NCI-H2171 (cell line): ENCODE data around the gene PIP4K2C.
"Not testable (repeated sequence)": the region's sequence is repeated elsewhere in the genome, so short reads cannot be mapped to it uniquely, and the experiment has no call there.

ENCODE experiments used
- DNase-seq: peaks from one replicate; lab custom pipeline; 2025; lab: John Stamatoyannopoulos, UW

Gene PIP4K2C

DNA sequence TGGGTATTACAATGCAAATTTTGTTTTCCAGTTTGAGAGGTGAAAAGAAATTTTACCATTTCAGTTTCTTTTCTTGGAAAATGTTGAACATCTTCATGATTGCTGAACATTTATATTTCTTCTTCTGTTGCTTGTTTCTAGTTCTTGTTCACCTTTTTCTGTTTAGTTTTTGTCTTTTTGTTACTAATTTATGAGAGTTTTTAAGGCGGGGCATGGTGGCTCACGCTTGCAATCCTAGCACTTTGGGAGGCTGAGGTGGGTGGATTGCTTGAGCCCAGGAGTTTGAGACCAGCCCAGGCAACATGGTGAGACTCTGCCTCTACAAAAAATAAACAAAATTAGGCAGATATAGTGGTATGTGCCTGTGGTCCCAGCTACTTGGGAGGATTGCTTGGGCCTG is 30.5 kb upstream of the PIP4K2C start:
- DNase-seq, result no peak

DNA sequence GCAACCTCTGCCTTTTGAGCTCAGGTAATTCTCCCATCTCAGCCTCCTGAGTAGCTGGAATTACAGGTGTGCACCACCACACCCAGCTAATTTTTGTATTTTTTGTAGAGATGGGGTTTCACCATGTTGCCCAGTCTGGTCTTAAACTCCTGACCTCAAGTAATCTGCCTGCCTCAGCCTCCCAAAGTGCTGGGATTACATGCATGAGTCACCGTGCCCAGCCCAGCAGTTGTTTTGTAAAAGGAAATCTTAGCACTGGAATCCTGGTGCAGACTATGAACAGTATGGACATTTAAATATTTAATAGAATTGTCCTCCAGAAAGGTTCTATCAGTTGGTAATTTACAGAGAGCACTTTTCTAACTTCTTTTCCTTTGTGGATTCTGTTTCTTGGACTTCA is 29.9 kb upstream of the PIP4K2C start:
- DNase-seq, result not testable (repeated sequence)

DNA sequence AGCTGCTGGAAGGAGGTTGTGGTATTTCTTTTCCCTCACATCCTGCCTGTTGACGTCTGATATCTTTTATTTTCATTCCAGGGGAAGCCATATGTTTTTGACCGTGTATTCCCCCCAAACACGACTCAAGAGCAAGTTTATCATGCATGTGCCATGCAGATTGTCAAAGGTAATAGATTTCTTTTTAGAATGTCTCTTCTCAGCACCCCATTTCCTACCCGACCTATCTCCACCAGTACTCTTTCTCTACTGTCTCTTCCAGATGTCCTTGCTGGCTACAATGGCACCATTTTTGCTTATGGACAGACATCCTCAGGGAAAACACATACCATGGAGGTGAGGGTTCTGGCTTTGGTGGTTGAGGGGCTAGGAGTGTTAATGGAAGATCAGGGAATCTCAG is 27.6 kb upstream of the PIP4K2C start:
- no peak for DNase-seq

DNA sequence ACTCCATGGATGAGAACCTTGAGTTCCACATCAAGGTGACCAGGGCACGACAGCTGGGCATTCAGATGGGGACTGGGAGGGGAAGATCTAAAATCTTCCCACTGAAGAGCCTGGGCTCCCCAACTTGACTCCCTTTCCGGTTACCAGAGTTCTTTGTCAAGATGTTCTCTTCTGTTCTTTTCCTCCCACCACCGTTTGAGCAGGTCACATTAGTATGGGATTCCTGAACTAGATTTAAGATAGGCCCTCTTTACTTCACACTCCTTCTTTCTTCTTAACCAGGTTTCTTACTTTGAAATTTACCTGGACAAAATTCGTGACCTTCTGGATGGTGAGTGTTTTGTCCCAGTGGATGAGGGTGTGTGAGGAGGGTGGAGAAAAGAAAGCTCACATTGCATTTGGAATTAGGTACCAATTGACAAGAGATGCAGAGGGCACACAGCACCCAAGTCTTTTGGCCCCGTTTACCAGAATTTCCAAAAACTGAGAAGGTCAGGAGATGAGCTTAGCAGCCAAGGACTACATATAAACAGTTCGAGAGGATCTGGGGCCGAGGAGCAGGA is 26.7 kb upstream of the PIP4K2C start:
- DNase-seq, result no peak

DNA sequence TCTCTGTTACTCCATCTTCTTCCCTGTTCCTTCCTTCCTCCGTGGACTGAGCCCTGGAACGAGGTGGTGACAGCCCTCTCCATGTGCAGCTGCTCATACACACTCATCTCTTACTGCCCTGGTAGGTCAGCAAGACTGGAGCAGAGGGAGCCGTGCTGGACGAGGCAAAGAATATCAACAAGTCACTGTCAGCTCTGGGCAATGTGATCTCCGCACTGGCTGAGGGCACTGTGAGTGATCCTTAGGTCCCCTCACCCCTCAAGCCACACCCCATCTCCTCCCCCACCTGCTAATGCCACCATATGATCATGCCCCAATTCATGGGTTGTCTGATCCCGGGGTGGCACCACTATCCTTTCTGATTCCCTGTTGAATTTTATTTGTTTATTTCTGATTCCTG is 22.2 kb upstream of the PIP4K2C start:
- no peak for DNase-seq

DNA sequence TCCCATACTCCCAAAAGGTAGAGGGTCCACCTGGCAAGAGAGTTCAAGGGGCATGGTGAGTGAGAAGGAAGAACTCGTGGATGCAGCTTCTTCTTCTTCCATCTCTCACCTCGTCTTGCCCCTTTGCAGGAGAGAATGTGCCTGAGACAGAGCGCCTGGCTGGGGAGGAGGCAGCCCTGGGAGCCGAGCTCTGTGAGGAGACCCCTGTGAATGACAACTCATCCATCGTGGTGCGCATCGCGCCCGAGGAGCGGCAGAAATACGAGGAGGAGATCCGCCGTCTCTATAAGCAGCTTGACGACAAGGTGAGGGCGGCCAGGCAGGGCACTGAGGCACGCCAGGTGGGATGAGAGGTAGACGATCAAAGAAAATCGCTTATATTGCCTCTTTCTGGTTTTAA is 21.1 kb upstream of the PIP4K2C start:
- DNase-seq, result no peak

DNA sequence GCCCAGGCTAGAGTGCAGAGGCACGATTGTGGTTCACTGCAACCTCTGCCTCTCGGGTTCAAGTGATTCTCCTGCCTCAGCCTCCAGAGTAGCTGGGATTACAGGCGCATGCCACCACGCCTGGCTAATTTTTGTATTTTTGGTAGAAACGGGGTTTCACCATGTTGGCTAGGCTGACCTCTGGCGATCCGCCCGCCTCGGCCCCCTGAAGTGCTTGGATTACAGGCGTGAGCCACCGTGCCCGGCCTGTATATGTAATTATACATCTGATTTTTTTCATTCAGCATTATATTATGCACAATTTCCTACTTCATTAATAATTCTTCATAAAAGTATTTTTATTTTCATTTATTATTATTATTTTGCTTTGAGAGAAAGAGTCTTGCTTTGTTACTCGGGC is 20.6 kb upstream of the PIP4K2C start:
- not testable (repeated sequence) for DNase-seq

DNA sequence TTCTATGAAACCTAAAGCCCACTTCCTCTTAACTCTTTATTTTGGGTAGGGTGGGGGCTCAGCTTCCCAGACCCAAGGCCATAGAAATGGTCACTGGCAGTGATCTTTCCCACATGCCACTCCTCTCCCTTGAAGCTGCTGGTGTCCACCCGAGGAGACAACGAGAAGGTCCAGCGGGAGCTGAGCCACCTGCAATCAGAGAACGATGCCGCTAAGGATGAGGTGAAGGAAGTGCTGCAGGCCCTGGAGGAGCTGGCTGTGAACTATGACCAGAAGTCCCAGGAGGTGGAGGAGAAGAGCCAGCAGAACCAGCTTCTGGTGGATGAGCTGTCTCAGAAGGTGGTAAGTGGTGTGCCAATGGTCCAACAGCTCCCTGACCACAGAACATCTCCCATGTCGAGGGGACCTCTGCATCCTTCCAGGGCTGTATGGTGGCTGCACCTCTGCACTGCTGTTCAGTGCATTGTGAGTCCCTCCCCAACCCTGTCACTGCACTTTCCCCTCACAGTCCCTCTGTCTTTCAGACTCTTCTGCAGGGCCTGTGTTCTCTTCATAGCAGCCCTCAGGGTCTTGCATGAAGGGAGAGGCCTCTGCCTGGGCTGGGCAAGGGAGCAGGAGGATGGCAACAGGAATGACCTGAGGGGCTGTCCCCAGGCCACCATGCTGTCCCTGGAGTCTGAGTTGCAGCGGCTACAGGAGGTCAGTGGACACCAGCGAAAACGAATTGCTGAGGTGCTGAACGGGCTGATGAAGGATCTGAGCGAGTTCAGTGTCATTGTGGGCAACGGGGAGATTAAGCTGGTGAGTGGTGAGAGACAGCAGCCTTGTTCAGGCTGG is 18.8 kb upstream of the PIP4K2C start:
- no peak for DNase-seq

DNA sequence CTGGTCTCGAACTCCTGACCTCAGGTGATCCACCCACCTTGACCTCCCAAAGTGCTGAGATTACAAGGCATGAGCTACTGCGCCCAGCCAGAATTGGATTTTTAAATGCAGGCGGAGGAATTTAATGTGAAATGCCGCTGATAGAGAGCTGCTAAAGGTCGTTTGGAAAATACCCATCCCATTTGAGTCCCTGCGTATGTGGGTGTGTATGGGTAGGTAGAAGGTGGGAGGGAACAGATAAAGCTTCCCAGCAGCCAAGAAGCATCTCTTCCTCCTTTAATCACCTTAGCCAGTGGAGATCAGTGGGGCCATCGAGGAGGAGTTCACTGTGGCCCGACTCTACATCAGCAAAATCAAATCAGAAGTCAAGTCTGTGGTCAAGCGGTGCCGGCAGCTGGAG is 16.2 kb upstream of the PIP4K2C start:
- no peak for DNase-seq

DNA sequence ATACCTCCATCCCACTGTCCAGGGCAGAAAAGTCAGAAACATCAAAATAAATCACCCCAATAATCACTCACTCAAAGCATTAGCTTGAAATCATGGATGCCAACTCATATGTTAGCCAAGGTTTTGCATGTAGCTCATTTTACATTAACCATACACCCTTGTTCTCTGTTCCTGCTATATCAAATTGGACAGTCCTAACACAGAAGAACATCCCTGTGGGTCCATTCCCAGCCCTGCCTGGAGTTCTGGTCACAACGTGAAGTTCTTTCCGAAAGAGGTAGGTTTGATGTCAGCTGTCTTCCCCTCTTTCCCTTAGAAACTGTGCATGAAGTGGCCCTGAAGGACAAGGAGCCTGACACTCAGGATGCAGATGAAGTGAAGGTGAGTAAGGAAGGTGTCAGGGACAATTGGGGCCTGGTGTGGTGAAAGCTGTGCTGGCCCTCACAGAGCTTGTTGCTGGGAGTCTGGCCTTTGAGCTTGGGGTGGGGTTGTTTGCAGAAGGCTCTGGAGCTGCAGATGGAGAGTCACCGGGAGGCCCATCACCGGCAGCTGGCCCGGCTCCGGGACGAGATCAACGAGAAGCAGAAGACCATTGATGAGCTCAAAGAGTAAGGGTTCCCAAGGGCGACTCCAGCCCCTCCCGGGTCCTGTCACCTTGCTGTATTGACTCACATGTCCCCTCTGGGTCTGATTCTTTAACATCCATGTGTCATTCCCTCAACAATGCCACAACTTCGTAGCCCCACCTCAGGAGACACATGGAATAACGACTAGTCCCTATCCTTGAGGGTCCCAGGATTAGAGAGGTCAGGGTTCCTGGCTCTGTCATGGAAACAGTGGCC is 15.0 kb upstream of the PIP4K2C start:
- DNase-seq, result no peak

DNA sequence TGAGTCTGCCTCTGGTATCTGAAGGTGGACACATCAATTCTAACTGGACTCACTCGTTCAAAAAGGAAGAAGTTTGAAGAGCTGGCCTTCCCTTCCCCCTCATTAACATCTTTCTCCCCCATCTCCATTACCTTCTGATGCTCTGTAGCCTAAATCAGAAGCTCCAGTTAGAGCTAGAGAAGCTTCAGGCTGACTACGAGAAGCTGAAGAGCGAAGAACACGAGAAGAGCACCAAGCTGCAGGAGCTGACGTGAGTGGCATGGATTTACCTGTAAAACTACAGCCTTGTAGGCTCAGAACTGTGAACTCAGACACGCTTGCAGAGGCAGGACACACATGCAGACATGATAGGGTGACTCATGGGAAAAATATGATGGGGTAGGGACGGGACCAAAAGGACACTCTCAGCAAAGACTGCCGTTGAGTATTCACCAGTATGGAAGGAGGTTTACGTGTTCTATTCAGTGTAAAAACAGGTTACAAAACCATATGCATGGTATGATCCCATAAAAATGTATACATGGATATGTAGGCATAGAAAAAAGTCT is 14.3 kb upstream of the PIP4K2C start:
- no peak for DNase-seq

DNA sequence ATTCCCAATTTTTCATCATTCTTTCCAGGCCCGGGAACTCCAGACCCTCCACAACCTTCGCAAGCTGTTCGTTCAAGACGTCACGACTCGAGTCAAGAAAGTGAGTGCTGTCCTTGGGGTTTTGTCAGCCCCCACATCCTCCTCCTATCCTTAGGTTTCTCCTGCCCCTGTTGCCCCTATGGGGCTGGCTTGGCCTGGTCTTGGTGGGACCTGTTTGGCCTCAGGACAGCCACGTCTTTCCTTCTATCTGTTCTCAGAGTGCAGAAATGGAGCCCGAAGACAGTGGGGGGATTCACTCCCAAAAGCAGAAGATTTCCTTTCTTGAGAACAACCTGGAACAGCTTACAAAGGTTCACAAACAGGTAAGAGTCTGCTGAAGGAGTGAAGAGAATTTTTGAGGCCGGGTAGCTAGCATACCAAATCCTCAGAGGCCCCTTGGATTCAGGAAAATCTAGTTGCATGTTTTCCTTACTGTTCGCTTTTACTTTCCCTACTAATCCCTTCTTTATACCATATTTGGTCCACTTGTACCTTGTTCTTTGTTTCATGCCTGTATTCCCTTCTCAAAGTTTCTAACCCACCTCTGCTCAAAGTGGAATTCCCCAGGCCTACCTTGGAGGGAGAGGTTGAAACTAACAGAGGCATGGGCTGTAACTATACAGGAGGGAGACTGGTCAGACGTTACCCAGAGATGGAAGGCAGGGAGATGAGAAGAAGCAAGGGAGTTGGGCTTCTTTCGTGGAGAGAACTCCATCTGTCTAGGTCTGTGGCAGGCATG is 12.8 kb upstream of the PIP4K2C start:
- DNase-seq, result no peak

DNA sequence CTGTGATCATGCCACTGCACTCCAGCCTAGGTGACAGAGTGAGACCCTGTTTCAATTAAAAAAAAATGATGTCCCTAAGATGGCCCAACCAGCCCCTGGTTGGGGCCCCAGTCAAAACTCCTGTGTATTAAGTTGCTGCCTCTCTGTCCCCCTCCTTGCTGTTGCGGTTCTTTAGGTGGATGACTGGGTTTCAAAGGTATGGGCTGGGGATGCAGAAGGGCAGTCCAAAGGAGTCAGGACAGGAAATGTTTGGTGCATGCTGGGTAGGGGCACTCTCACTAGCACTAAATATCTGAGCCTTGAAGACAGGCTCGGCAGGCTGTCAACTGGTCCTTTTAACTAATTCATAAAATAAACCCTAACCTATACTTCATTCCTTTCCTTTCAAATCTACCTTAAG is 12.0 kb upstream of the PIP4K2C start:
- DNase-seq, result no peak

DNA sequence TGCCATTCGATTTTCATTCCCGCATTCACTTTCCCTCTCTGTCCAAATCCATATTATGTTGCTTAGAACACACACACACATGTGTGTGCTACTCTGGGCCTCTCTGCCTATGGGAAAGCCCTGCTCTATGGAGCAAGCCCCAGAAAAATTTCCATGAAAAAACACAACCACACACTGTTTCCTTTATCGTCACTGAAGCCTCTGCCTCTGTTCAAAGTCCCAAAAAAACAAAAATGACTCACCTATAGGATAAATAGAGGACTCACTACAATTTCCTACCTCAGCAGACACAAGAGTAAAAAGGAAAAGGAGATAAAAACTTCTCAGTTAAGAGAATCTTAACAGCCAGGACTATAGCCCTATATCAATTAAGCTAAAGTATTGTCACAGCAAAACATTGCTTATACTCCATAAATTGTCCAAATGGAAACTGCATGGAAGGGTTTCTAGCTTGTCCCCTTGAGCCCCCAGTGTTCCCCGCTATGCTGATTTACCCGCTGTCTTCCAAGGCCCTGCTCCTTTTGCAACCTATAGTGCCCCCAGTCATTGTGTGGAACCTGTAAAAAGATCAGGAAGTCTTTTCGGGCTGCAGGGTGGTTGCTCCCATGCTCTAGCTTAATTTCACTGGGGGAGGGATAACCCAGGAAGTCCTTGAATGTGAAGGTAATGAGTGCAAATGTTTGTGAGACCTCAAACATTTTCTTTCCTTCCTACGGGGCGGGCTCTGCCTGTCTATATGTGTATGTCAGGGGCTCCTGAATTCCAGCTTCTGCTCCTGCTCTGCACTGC is 11.1 kb upstream of the PIP4K2C start:
- no peak for DNase-seq

DNA sequence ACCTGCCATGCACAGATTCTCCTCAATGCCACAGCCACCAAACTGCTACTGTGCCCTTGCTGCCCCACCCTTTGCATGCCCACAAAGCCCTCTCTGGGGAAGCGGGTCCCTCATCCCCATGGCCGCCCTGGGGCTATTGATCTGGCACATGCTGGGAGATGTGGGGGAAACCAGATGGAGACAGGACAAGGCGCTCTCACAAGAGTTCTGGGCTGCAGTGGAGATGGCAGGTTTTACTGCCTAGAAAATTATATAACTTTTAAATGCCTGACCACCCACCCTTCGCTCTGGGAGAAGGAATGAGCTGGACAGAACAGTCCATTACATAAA is 10.6 kb upstream of the PIP4K2C start:
- DNase-seq, result no peak

DNA sequence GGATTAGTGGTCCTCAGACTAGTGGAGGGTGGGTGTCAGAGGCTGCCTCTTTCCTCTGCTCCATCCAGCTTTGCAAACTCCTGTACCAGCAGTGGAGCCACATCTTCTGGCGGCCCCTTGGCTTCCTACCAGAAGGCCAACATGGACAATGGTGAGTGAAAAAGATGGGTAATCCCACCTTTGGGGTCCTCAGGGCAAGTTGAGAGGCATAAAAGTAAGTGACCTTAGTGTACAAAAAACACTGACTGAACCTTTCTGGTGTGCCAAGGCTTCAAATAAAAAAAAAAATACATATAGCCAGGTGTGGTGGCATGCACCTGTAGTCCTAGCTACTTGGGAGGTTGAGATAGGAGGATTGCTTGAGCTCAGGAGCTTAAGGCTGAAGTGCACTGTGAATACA is 9.2 kb upstream of the PIP4K2C start:
- no peak for DNase-seq

DNA sequence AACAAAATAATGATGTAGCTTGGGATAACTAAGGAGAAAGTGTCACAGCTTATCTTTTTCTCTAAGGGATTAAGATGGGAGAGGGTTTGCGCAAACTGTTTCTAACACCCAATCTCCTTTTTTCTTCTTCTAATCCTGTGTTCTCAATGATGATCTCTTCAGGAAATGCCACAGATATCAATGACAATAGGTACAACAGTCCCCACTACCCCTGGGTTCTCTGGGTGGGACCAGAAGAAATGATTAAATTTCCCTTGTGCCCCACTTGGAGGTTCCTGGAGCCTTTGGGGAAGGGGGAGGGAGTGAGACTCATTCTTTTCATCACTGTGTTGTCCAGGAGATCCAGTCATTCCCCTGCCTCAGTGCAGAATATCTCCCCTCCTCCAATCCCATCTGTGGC is 8.6 kb upstream of the PIP4K2C start:
- no peak for DNase-seq

DNA sequence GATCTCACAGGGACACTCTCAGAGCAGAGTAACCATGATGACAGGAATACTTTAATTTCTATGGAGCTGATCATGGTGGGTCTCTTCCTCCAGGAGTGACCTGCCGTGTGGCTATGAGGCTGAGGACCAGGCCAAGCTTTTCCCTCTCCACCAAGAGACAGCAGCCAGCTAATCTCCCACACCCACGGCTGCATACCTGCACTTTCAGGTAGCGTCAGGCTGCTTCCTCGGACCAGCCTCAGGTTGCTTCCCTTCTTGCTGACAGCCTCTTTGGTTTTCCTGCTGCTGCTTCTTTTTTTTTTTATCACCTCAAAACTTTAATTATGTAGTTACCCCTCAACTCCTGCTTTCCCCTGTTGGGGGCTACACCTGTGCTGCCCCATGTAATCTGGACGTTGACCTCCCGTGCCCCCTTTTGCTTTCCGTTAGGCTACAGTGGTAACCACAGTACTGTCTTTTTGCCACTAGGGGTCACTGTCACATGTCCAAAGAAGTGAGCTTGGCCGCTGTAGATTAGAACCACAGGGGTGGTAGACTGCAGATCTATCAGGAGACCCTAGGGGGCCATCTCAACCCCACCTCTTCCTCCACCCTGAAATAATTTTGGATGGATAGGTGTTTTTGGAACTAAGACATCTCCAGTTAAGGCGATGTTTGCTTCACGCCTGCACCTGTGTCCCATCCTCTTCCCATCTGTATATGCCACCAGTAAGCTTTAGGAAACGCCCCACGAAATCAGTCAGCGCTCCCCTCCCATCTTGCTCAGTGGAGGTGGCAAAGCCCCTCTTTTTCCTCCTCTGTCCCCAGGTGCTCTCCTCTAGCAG is 7.8 kb upstream of the PIP4K2C start:
- peak; percentile 77 for DNase-seq

DNA sequence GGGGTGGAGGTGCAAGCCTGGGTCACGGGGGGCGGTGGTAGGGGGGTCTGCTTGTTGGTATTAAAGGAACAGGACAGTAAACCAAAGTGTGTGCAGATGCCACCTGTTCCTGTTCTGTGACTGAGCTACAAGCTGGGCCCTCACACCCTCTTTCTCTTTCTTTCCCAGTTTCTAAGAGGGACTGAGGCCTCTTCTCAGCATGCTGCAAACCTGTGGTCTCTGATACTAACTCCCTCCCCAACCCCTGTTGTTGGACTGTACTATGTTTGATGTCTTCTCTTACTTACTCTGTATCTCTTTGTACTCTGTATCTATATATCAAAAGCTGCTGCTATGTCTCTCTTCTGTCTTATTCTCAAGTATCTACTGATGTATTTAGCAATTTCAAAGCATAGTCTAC is 6.9 kb upstream of the PIP4K2C start:
- no peak for DNase-seq

DNA sequence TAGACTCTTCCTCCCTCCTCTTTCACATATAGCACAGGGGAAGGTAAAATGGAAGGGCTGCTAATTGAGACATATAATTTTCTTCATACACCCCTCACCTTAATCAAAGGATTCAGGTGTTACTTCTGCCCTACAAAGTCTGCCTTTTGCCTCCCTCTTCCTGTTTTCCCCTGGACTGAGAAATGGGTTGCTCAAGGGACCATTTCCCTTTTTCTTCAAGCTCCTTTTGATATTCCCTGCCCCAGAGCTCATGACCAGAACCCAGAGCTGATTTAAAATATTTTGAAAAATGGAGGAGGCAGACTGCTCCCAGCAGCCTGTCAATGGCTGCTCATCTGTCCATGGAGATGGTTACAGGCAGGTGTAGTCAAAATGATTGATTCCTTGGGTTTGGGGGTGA is 6.3 kb upstream of the PIP4K2C start:
- no peak for DNase-seq
